ENCODE results near the gene GTF3C5.

Gene GTF3C5

DNA sequence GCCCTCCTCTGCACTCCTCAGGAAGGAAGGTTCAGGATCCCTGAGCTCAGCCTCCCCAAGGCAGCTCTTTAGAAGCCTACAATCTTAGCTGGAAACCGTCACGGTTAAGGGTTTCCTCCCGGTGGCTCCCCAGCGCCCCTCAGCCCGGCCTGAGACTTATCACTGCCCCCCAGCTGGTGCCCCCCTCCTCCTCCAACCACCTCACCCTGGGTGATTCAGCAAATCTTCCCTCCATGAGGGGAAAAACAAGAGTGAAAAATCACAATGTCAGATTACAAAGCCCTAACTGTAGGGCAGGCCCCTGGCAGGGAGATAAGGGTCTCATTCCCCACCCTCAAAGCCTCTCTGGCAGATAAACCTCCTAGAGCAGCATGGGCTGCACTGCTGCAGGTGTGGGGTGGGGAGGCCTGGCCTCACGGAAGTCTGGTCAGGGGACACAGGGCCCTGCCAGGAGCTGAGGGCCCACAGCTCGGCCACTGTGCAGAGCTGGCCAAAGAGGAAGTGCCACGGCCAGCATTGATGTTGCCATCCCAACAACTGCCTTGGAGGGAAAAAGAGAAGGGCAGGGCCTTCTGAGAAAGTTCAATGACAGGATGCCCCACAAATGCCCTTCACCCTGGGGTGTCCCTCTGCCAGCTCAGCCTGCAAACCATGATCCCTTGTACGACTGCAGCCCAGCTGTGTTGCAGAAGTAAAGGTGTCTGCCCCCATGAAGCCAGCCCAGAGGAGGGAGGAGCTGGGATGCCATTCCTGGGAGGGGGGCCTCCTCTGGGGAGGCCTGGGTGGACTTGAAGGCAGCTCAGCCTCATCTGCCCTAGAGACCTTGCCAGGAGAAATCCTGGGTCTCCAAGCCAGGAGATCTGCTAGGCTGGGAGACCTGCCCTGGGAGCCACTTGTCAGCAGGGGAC lies 26.5 kb upstream of the GTF3C5 start:
- Mint-ChIP-seq H3K27me3 (peaks cover 53% of the 10 kb centered on the region), H3K9me3 (peaks cover 9% of the 10 kb centered on the region)

DNA sequence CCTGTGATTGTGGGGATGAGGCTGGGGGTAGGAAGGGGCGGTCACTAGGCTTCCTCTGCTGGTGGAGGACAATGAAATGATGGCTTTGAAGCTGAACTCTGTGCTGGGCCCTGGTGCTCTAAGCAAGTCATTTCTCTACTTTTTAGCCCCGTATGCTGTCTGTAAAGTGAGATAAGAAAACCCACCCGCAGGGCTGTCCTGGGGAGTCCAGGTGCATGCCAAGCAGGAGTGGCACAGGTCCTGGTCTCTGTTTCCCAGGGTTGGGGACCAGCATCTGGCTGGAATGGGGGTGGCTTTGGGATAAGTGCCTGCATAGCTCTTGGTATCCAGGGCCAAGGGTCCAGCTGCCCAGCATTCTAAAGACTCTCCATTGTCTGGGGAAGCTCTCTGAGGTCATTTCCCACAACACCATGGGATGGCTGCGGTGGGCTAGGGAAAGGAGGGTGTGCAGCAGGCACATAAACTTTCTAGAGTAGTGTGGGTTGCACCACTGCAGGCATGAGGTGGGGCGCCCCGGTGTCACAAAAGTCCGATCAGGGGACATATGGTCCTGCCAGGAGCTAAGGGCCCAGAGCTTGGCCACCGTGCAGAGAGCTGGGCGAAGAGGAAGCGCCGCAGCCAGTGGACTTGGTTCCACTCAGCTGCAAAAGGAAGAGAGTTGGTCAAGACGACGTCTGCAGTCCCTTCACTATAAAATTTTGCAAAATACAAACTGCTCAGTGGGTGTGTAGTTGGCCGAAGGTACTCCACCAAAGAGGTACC lies 25.6 kb upstream of the GTF3C5 start:
- H3K27me3 Mint-ChIP-seq = peaks cover 47% of the 10 kb centered on the region
- intact Hi-C loops (cut with micrococcal nuclease) = no loop called here
- peak overlapping the region; percentile 73 for H3K27ac Mint-ChIP-seq
- H3K9me3 Mint-ChIP-seq = peaks cover 9% of the 10 kb centered on the region
- no peaks in the 10 kb centered on the region for H3K36me3 Mint-ChIP-seq (ENCODE audit: low read depth)
- H3K4me1 Mint-ChIP-seq (ENCODE audit: low read depth) = peaks cover 56% of the 10 kb centered on the region
- no peak overlapping the region for H3K4me3 Mint-ChIP-seq

More for the DNA sequence above, 26.5 kb upstream of the GTF3C5 start:
- intact Hi-C loops (cut with micrococcal nuclease) = no loop called here
- H3K36me3 Mint-ChIP-seq (ENCODE audit: low read depth) = no peaks in the 10 kb centered on the region
- peak overlapping the region; percentile 73 for H3K27ac Mint-ChIP-seq
- peaks cover 53% of the 10 kb centered on the region for H3K4me1 Mint-ChIP-seq (ENCODE audit: low read depth)
- no peak overlapping the region for H3K4me3 Mint-ChIP-seq

DNA sequence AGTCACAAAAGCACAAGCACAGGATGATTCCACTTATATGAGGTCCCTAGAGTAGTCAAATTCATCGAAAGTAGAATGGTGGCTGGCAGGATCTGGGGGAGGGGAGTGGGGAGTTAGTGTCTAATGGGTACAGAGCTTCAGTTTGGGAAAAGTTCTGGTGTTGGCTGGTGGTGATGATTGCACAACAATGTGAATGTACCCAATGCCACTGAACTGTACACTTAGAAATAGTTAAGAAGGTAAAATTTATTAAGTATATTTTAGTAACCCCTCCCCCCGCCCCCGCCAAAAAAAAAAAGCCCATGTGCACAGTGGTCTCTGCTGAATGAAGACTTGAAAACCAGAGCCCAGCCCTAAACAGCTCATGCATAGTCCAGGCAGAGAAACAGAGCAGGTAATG lies 24.8 kb upstream of the GTF3C5 start:
- Mint-ChIP-seq H3K36me3 (ENCODE audit: low read depth) (no peaks in the 10 kb centered on the region), H3K9me3 (peaks cover 9% of the 10 kb centered on the region), H3K27me3 (peaks cover 42% of the 10 kb centered on the region), H3K4me1 (ENCODE audit: low read depth) (peaks cover 56% of the 10 kb centered on the region), H3K27ac (no peak overlapping the region), H3K4me3 (no peak overlapping the region)
- intact Hi-C loops (cut with micrococcal nuclease) = no loop called here

DNA sequence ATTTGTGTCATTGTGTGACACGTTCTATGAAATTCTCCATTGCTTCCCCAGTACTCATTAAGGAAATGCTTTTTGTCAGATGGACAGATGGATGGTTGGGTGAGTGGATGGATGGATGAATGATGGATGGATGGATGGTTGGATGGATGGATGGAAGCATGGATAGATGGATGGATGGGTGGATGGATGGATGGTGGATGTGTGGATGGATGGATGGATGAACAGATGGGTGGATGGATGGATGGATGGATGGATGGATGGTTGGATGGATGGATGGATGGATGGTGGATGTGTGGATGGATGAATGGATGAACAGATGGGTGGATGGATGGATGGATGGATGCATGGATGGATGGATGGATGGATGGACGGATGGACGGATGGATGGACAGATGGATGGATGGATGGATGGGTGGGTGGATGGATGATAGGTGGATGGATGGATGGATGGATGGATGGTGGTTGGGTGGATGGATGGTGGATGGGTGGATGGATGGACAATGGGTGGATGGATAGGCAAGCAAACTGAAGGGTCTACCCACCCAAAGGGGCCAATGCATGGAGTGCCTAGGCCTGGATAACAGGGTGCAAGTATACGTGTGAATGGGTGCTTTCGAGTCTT lies 24.0 kb upstream of the GTF3C5 start:
- H3K27ac Mint-ChIP-seq = no peak overlapping the region
- H3K36me3 Mint-ChIP-seq (ENCODE audit: low read depth) = no peaks in the 10 kb centered on the region
- H3K4me1 Mint-ChIP-seq (ENCODE audit: low read depth) = peaks cover 56% of the 10 kb centered on the region
- H3K9me3 Mint-ChIP-seq = peaks cover 9% of the 10 kb centered on the region
- intact Hi-C loops (cut with micrococcal nuclease) = no loop called here
- no peak overlapping the region for H3K4me3 Mint-ChIP-seq
- peaks cover 41% of the 10 kb centered on the region for H3K27me3 Mint-ChIP-seq

DNA sequence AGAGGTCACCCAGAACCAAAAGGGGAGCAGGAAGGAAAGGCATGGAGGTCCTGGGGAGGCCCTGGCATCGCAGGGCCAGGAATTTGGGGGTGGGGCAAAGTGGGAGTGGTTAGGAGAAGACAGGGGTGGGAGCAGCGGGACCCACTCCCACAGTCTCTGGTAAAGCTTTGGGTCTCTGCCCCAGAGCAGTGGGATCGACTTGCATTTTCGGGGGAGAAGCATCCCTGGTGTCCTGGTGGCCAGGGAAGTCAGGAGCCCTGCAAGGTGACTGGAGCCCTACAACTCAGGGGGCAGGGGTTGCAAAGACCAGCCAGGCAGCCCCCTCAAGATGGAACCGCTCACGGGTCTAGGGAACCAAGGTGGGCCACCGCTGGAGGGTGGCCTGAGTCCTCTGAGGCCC lies 22.4 kb upstream of the GTF3C5 start:
- Mint-ChIP-seq H3K36me3 (ENCODE audit: low read depth) (no peaks in the 10 kb centered on the region), H3K27ac (no peak overlapping the region), H3K9me3 (peaks cover 9% of the 10 kb centered on the region), H3K4me3 (no peak overlapping the region), H3K4me1 (ENCODE audit: low read depth) (peaks cover 44% of the 10 kb centered on the region), H3K27me3 (peaks cover 27% of the 10 kb centered on the region)
- intact Hi-C loops (cut with micrococcal nuclease) = no loop called here

DNA sequence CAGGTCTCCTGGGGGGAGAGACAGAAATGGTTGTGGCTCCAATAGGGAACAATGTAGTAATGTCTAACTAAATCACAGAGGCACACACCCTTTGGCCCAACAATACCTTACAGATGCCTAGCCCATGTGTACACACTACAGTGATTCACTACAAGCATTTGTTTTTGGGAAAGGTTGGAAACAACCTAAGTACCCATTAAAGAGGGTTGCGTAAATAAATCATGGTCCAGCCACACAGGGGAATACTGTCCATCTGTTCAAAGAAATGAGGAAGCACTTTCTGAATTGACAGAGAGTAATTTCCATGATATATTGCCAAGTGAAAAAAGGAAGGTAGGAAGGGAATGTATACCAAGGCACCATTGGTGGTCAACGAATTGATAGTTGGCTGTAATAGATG lies 22.0 kb upstream of the GTF3C5 start:
- Mint-ChIP-seq H3K27ac (no peak overlapping the region), H3K9me3 (peaks cover 9% of the 10 kb centered on the region), H3K4me3 (no peak overlapping the region), H3K4me1 (ENCODE audit: low read depth) (peaks cover 39% of the 10 kb centered on the region), H3K27me3 (peaks cover 26% of the 10 kb centered on the region), H3K36me3 (ENCODE audit: low read depth) (no peaks in the 10 kb centered on the region)
- intact Hi-C loops (cut with micrococcal nuclease) = no loop called here

DNA sequence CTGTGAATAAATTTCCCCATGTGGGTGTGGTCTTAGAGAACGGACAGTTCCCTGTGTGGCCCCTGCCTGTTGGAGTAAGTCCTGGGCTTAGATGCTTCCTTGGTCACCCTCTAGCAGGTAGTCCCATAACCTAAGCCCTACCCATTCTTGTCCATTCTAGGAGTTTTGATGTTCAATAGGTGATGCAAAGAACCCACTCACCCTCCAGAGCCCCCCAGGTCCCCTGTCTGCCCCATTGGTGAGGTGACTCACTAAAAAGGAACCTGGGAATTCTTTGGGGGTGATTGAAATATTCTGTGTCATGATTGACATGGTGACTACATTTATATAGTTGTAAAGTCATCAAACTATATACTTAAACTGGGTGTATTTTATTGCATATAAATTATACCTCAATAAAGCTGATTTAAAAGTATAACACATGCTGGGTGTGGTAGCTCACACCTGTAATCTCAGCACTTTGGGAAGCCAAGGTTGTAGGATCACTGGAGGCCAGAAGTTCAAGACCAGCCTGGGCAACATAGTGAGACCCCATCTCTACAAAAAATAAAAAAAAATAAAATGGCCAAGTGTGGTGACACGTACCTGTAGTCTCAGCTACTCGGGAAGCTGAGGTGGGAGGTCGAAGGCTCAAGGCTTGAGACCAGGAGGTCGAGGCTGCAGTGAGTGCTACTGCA lies 20.8 kb upstream of the GTF3C5 start:
- Mint-ChIP-seq H3K27me3 (peaks cover 22% of the 10 kb centered on the region), H3K27ac (no peak overlapping the region)

DNA sequence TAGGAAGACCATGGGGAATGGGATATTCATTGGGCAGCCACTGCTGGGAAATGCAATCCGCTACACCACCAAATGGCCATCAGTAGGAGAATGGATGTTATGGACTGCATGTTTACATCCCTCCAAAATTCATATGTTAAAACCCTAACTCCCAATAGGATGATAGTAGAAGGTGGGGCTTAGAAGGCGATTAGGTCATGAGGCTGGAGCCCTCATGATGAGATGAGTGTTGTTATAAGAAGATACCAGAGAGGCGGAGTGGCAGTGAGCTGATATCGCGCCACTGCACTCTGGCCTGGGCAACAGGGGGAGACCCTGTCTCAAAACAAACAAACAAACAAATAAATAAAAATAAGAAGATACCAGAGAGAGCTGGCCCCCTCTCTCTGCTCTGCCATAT lies 16.1 kb upstream of the GTF3C5 start:
- H3K36me3 Mint-ChIP-seq (ENCODE audit: low read depth) = no peaks in the 10 kb centered on the region
- H3K27ac Mint-ChIP-seq = no peak overlapping the region
- peaks cover 9% of the 10 kb centered on the region for H3K27me3 Mint-ChIP-seq
- intact Hi-C loops (cut with micrococcal nuclease) = no loop called here
- H3K4me3 Mint-ChIP-seq = no peak overlapping the region
- no peaks in the 10 kb centered on the region for H3K9me3 Mint-ChIP-seq
- no peaks in the 10 kb centered on the region for H3K4me1 Mint-ChIP-seq (ENCODE audit: low read depth)

More for the DNA sequence above, 20.8 kb upstream of the GTF3C5 start:
- peaks cover 9% of the 10 kb centered on the region for H3K9me3 Mint-ChIP-seq
- no peaks in the 10 kb centered on the region for H3K36me3 Mint-ChIP-seq (ENCODE audit: low read depth)
- intact Hi-C loops (cut with micrococcal nuclease) = no loop called here
- peaks cover 27% of the 10 kb centered on the region for H3K4me1 Mint-ChIP-seq (ENCODE audit: low read depth)
- no peak overlapping the region for H3K4me3 Mint-ChIP-seq

DNA sequence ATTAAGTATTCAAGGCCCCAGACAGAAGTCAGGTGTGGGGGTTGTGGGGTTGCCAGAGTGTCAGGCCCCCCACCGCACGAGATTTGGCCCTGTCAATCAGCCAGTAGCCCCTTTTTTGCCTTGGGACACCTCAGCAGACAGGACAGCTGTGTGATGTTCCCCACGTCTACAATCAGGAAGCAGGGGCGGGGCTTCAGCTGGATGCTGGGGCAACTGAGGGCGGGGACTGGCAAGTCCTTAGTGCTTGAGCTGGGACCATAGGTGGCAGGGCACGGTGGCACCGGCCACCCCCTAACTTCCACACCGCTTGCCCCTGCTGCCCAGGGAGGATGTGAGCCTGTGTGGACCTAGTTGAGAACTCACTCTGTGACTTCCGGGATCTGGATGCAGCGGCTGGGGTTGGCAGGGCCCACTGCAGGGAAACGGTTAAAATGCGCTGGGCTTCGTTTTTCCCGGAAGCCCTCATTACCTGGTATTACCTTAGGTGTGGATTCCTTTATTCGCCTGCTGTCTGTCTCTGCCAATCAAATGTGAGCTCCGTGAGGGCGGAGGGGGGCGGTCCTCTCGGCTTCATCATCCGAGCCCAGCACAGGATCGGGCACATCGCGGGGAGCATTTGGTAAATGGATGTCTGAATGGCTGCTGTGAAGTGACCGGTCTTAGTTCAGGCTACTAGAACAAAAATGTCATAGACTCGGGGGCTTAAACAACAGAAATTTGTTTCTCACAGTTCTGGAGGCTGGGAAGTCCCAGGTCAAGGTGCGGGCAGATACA lies 7.5 kb upstream of the GTF3C5 start:
- Mint-ChIP-seq H3K4me3 (no peak overlapping the region), H3K36me3 (ENCODE audit: low read depth) (no peaks in the 10 kb centered on the region), H3K4me1 (ENCODE audit: low read depth) (peaks cover 12% of the 10 kb centered on the region), H3K9me3 (no peaks in the 10 kb centered on the region), H3K27ac (no peak overlapping the region), H3K27me3 (peaks cover 5% of the 10 kb centered on the region)
- intact Hi-C loops (cut with micrococcal nuclease) = loop anchor here (5.0 kb wide), 1 partner anchor 46 kb away; the partner anchor contains the start of gene GFI1B

DNA sequence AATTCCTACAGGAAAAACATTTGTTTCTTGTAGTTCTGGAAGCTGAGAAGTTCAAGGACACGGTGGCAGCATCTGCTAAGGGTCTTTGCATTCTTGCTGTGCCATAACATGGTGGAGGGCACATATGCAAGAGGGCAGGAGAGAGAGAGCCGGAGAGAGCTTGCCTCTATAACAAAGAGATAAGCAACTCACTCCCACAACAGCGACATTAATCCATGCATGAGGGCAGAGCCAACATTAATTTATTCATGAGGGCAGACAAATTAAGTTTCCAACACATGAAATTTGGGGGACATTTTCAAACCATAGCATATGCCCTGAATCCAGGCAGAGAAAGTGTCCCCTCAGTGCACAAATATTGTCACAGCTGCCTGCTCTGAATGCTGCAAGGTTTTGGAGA lies 4.4 kb upstream of the GTF3C5 start:
- Mint-ChIP-seq H3K4me3 (no peak overlapping the region), H3K4me1 (ENCODE audit: low read depth) (peaks cover 24% of the 10 kb centered on the region), H3K27me3 (peaks cover 5% of the 10 kb centered on the region), H3K36me3 (ENCODE audit: low read depth) (peaks cover 13% of the 10 kb centered on the region), H3K27ac (no peak overlapping the region), H3K9me3 (no peaks in the 10 kb centered on the region)
- intact Hi-C loops (cut with micrococcal nuclease) = no loop called here

DNA sequence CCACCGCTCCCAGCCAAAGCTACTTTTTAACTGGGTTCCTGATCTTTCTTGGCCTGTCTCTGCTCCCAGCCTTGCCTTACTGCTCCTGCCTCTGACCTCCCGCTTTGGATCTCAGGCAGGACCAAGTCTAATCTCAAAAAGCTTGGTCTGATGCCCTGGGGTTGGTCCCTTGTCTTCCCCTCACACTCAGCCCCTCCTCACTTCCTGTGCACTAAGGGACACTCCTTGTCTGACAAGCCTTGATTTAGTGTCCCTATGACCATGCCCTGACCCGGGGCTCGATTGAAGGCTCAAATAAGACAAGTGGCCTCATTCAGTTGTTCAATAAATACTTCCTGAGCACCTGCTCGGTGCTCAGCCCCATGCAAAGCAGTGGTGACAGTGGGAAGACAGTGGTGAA lies 3.7 kb upstream of the GTF3C5 start:
- H3K27ac Mint-ChIP-seq = no peak overlapping the region
- H3K4me1 Mint-ChIP-seq (ENCODE audit: low read depth) = peaks cover 30% of the 10 kb centered on the region
- H3K36me3 Mint-ChIP-seq (ENCODE audit: low read depth) = peaks cover 13% of the 10 kb centered on the region
- H3K9me3 Mint-ChIP-seq = no peaks in the 10 kb centered on the region
- H3K27me3 Mint-ChIP-seq = peaks cover 5% of the 10 kb centered on the region
- no peak overlapping the region for H3K4me3 Mint-ChIP-seq
- intact Hi-C loops (cut with micrococcal nuclease) = no loop called here

DNA sequence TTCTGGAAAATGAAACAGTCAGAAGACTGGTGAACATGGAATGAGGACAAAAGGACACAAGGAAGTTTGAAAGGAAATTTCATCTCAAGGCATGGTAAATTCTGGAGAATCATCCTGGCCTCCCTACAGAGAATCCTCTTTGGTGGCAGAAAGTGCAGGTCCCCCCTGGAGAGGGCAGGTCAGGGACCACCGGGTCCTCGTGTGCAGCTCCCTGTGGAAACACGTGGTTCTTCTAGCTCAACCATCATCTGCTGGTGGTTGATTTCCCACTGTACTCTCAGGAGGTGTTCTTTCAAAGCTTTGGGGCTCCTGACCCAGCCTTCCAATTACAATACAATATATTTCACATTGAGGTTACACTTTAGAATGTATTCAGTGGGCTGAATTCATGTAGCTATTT lies 2.6 kb upstream of the GTF3C5 start:
- intact Hi-C loops (cut with micrococcal nuclease) = no loop called here
- Mint-ChIP-seq H3K36me3 (ENCODE audit: low read depth) (peaks cover 18% of the 10 kb centered on the region), H3K4me3 (no peak overlapping the region), H3K27ac (no peak overlapping the region), H3K4me1 (ENCODE audit: low read depth) (peaks cover 30% of the 10 kb centered on the region), H3K9me3 (no peaks in the 10 kb centered on the region), H3K27me3 (peaks cover 5% of the 10 kb centered on the region)

DNA sequence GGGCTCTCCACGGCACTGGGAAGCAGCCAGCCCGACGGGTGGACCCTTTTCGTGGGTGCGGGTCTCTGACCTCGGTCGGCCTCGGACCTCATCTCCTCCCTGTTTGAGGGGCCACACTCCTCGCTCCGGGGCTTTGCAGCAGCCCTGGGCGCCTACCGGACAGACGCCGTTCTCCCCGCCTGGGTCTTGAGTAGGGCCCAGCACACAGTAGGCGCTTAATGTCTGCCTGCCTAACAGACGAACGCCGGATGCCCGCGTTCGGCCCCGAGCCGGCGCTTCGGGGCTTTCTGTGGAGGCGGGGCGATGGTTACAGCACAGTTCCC lies 842 bp upstream of the GTF3C5 start:
- Mint-ChIP-seq H3K36me3 (ENCODE audit: low read depth) (peaks cover 24% of the 10 kb centered on the region), H3K4me1 (ENCODE audit: low read depth) (peaks cover 44% of the 10 kb centered on the region), H3K9me3 (no peaks in the 10 kb centered on the region), H3K27ac (peak overlapping the region; percentile 88), H3K27me3 (peaks cover 5% of the 10 kb centered on the region), H3K4me3 (peak overlapping the region; percentile 94)
- intact Hi-C loops (cut with micrococcal nuclease) = no loop called here
